ENCODE measurements around the gene PPL.

Gene PPL

DNA sequence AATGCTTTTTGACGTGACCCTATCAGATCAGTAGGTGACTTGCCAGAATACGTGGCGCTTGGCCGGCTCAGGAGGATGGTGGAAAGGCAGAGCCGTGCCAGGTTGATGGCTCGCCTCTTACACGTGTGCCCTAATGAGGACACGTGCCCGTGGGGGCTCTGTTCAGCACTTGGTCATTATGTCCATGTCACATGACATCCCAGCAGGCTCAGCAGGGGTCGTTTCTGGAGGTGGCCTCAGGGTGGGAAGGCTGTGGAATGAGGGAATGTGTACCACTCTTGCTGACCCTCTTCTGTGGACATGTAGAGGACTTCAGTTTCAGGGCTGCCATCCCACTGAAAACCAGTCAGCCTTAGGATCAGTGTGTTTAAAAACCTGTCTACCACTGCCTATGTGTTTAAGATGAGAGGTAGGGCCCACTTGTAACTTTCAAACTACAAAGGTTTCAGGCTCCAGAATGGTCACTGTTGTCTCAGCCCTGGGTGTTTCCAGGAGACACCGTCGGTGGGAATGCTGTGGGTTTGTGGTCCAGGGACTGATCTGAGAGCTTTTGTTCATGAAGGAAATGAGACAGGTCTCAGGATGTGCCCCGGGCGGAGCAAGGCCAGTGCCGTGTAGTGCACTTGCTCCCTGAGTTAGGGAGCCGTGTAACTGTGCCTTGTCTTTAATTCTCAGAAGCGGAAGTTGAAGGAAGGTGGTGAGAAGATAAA, 77.6 kb downstream of the PPL start:
- DNase-seq, result no peak

DNA sequence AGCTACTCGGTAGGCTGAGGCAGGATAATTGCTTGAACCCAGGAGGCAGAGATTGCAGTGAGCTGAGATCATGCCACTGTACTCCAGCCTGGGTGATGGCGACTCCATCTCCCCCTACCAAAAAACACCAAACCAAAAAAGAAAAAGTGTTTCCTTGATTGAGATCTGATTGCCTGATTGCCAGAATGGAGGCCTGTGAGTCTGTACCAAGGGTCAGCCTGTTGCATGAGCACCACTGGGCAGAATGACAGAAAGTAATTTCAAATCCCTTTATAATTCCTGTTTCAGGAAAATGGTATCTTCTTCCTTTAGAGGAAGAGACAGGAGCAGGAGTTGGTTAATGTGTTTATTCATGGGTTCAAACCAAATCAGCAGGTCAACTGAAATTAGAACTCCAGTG, 81.1 kb downstream of the PPL start:
- DNase-seq, result no peak

DNA sequence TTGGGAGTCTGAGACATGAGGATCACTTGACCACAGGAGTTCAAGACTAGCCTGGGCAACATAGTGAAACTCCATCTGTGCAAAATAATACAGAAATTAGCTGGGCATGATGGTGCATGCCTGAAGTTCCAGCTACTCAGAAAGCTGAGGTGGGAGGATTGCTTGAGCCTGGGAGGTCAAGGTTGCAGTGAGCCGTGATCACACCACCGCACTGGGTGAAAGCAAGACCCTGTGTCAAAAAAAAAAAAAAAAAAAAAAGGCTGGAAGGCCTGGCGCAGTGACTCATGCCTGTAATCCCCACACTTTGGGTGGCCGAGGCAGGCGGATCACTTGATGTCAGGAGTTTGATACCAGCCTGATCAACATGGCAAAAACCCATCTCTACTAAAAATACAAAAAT, 81.6 kb downstream of the PPL start:
- DNase-seq, result no peak

DNA sequence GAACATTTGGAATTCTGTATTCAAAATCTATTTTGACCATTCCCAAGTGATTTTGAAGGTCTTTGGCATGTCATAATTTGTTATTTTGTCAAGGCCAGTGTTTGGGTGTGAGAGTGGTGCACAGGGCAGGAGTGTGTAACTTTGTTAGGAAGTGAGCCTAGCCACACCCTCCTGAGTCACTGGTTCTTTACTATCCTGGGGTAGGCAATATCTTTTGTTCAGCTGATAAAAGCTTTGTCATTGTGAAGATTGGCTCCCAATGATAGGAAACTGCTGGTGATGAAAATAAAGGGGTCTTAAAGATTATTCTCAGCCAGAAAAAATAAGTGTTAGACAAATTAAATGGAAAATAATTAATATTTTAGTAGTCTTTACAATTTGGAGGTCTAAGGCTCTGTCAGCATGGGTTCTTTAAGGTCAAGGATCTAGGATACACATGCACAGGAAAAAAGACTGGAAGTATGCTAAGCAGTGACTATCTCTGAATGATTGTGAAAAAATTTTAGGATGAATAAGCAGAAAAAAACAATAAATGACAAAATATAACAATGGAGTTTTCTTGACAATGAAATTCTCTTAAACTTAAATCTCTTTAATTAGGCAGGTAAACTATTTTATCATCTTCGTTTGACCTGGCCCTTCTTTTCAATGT, 84.6 kb downstream of the PPL start:
- no peak for DNase-seq

DNA sequence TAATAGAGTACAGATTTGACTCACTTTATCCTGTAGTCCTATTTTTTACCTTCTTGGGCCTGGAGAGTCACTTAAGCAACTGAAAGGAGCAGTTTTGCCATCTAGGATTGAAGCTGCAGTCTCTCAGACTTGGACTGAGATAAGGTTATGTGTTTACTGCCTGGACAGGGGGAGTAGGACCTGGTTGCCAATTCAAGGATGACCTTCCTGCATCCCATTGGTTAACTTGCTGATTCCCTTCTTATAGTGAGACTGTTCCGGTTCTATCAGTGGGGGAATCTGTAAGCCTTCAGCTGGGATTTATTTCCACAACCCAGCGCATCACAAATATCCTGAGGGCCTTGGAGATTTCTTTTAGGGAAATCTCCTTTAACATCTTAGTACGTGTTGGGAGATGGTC, 86.7 kb downstream of the PPL start:
- no peak for DNase-seq

DNA sequence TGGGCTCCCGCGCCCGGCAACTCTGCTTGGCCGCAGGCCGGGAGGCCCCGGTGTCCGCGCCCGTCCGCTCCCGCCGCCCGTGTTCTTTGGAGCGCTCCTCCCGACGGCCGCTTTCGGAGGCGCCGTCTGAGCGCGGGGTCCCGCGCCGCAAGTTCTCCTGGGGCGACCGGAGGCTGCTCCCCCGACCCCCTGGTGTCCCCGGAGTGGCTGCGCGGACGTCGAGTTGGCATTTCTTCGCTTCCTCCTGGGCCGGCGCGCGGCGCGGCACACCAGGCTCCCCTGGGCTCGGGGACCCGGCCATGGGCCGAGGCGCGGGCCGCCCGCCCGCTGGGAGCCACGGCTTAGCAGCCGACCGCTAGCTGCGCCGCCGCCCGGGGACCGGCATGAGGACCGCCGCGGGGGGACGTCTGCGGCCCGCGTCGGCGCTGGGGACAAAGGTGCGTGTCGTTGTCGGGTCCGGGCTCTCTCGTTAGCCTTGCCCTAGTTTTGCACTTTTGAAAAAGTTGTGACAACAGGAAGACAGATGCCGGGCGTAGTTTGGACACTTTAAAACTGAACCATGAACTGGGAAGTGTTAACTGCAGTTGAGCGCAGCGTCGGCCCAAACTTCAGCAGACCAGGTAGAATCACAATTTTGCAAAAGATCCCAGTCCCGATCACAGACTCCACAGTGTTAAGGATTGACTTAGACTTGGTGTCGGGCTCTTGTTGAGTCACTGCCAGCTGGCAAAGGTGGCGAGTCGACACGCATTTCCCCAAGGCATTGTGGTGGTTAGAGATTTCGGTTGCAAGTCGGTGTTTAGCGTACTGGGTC, 89.0 kb downstream of the PPL start:
- DNase-seq, result no peak

DNA sequence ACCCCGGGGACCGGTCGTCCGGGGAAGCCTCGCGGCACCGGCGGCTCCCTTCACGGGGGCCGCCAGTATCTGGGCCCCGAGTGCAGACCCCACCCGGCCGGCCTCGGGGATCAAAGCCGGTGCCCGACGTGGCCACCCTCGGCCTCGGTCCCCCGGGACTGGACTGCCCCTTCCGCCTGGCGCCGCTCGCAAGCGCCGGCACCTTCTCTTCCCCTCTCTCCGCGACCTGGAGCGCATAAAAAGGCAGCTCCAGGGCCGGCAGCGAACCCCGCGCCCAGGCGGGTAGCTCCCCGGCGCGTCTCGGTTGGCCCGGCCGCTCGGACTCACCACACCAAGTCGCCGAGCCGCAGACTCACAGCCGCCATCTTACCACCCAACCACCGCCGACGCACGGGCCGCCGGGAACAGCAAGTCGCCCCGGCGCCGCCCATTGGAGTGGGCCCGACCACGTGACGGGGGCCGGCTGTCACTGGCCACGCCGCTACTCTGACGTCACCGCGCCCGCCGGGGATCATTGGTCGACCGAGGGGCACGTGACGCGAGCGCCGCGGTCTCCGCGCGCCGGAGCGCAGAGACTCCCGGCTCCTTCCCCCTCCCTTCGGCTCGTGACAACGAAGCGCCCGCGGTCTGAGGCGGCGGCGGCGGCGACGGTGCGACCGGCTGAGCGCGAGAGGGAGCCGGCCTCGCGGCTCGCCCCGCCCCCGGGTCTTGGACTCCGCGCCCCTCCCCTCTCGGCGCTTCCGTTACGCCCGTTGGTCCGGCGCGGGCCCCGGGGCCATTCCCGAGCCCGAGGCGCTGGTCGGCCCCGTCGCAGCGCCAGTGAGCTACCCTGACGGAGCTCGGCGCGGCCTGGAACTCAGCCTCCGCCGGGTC, 89.8 kb downstream of the PPL start, which contains the start of the genes GLYR1 and UBN1:
GLYR1 (minus strand) TSS at position 388 of the 873 bp plus-strand sequence; CDS start at position 365, 23 bp downstream.
UBN1 (plus strand) TSS at position 581 of the 873 bp plus-strand sequence. CDS start 5,437 bp downstream, outside the sequence.
- DNase-seq, result peak; percentile 58

DNA sequence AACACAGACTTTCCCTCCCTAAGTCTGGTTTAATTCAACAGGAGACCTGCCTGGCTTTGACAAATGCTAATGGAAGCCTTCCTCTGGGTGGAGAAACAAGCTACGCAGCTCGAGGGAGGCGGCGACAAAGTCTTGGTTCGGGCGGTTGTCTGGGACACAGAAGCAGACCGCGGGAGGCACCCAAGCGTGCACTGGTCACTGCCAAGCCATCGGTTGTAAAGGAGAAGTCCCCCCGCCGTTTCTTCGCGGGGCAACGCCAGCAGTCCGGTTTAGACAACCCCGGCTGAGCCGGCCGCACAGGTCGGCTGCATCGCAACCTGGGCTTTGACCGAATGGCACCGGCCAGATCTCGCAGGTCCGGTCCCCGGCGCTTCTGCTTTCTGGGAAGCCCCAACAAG, 90.4 kb downstream of the PPL start:
- no peak for DNase-seq

DNA sequence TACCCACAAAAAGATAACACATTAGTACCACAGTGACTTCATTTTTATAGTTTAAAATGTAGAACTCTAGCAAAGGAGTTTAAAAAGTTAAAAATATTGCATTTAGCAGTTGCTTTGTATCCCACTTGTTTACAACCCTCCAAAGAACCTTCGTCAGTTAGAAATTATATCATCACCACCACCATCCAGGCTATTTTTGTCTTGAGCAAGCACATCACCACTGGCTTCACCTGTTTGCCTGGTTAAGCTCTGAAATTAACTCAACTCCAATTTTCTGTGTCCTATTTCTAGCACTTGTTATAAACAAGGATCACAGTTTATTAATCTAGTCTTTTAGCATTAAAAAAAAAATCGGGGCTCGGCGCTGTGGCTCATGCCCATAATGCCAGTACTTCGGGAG, 96.0 kb downstream of the PPL start:
- DNase-seq, result no peak

DNA sequence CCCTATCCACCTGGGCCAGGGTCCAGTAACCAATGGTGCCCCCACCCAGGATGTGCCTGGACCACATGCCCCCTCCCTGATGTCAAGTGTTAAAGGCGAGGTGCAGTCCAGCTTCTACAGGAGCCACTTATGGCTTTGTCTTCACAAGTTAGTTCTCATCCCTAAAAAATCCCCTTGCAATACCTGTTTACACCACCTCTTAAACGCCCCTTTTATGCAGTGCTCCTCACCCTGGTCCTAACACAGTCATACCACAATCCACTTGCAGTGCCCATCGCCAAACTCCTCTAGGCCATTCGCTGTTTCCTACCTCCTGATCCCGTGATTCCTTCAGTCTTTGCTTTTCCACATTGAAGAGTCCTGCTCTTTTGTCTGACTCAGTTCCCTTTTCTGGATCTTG, 97.0 kb downstream of the PPL start:
- no peak for DNase-seq

DNA sequence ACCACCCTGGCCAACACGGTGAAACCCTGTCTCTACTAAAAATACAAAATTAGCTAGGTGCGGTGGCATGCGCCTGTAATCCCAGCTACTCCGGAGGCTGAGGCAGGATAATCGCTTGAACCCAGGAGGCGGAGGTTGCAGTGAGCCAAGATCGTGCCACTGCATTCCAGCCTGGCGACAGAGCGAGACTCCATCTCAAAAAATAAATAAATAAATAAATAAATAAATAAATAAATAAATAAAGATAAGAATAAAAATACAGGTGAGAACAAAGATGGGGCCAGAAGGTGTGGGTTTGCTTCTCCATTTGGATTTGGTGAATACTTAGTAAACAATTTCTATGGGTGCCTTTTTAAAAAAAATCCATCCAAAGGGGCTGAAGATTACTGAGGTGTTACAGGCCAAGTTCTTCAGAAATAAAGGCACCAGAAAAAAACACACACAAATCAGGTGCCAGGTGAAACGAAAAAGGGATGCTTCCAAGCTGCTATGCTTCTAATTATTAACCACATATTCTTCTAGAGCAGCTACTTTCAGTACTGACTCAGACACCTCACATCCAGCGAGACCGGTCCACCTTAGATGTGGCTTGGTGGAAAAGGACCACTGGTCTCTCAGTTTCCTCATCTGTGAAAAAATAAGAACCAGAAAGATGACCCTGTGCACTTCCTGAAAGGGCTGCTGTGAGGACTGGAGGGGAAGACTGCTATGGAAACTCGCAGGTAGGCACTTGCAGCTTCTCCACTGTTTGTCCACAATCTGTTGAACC, 99.0 kb downstream of the PPL start:
- DNase-seq, result no peak

DNA sequence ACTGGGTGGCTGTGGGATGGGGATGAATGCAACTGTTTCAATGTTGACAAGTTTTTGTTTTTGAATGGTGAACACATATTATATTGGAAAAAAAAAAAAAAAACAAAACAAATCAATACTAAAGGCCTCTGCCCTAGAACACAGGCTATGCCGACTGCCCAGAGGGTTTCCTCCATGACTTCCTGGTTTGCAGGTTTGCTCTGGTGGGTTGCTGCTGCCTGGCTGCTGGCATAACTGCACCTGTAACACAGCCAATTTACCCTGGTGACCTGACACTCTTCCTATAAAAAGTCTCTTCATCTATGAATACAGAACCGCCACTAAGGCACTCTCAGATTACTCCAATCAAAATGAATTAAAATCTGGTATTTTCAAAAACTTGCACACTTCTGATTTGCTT, 100.2 kb downstream of the PPL start:
- DNase-seq, result no peak

DNA sequence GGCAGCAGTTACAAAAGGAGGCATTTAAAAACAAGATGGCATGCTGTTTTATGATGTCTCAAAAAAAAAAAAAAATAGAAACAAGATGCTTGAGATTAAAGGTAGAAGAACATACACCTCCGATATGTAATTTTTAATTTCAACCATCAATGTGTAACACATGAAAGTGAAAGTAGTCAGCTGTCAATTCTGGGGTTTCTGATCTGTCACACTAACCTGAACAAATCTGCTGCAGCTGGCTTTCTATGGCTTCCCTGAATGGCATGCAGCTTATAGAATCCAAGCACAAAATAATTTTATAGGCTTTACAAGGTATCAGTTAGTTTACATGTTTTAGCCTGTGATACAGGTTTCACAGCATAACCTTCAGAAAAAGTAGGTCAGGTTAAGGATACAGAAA, 103.4 kb downstream of the PPL start:
- no peak for DNase-seq

DNA sequence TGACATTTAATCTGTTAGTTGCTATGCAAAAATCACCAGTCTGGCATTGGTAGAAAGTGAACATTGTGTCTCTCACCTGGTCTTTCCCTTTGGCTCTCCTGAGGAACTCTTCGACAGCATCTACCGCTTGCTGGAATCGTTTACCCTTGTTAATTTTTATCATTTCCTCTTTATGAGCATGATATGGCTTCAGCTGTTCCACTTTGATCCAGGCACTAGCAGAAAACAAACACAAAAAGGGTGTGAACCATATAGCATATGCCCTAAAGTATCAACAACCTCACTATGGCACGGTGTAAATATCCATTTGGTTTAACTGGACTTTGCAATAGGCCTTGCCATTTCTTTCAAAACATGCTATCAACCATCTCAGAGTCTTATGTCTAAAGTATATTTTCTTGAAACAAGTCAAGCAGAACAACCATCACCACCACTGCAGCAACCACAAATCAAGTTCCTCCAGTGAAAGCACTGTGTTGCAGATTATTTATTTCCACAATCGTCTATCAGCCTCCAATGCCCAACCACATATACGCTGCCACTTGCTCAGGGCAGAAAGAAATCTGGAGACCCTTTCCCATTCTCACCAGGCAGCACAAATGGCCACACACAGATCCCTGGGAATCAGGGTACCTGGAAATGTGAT, 104.1 kb downstream of the PPL start:
- DNase-seq, result no peak

All from NCI-H187 treated with DMSO at 0.1 percent for 48 hours (cell line).